HepG2 (cell line): Measurements from ENCODE around the gene ZBTB17. TPM values are rescaled to one million over a fixed set of nuclear protein-coding genes. Genes with fewer than 3 reads are reported as not detected.
"Not testable (repeated sequence)": the region's sequence is repeated elsewhere in the genome, so short reads cannot be mapped to it uniquely, and the experiment has no call there.

Source experiments
- ATAC-seq: fragments of 200-7000 bp; cut with Tn5 transposase; 3 replicates; pipeline ENCODE4 v1.9.1; 2020; ENCODE audit warnings: mild to moderate bottlenecking, moderate library complexity
- BruUV-seq: library from RNA; stranded (reverse); fragments of 400-500 nt; replicated peaks from 2 replicates; lab custom pipeline; 2021; lab: Mats Ljungman, UMichigan
- CTCF ChIA-PET: fragments of 300-600 bp; formaldehyde crosslinking; extraction: SDS; loops from one replicate; lab custom pipeline; 2021; ENCODE audit warnings: low total read pairs, inconsistent platforms, low intra/inter-chr PET ratio; lab: Yijun Ruan, JAX
- POLR2A ChIA-PET: fragments of 350-600 bp; sonication (Branson Sonifier 250); formaldehyde crosslinking; loops from one replicate; lab custom pipeline; 2020; ENCODE audit warnings: antibody characterized with exemption, inconsistent platforms; lab: Yijun Ruan, JAX
- DNase-seq: peaks from one replicate; pipeline ENCODE4 v3.0.0-alpha.2; 2015; ENCODE audit warnings: low spot score
- FAIRE-seq: peaks from 3 replicates; lab custom pipeline; 2011; peaks lifted over from hg19 to GRCh38; lab: Jason Lieb, UNC
- H2AFZ ChIP-seq: one replicate; pipeline ENCODE4 v1.6.1; 2011; ENCODE audit warnings: low read length, inconsistent platforms
- H3K27ac ChIP-seq: fragments of 300-600 bp; 3 replicates; pipeline ENCODE4 v1.8.0; 2011; ENCODE audit warnings: mixed run types, mild to moderate bottlenecking, mixed read lengths, low read length, inconsistent platforms; ENCODE audit not compliant: insufficient read depth; ENCODE audit errors: extremely low read length
- H3K27me3 ChIP-seq, 2 experiments: fragments of 200-600 bp in 1 of 2; 2 replicates in 1 of 2; 3 replicates in 1 of 2; pipeline versions ENCODE4 v1.6.0 to v1.8.0; 2011; ENCODE audit warnings: low read length in 2 of 2, mild to moderate bottlenecking in 2 of 2, moderate library complexity in 2 of 2, inconsistent platforms in 1 of 2; ENCODE audit not compliant: insufficient read depth in 2 of 2, control insufficient read depth in 1 of 2
- H3K36me3 ChIP-seq, 2 experiments: fragments of 200-600 bp in 1 of 2; replicated peaks in 1 of 2; 2 replicates in 1 of 2; 3 replicates in 1 of 2; pipeline versions ENCODE4 v1.5.1 to v1.8.0; 2011; ENCODE audit warnings: low read length in 2 of 2, inconsistent platforms in 1 of 2; ENCODE audit not compliant: insufficient read depth in 2 of 2, control insufficient read depth in 1 of 2
- H3K4me1 ChIP-seq: 2 replicates; pipeline ENCODE4 v1.5.1; 2012; ENCODE audit warnings: low read length, inconsistent platforms; ENCODE audit not compliant: insufficient read depth
- H3K4me2 ChIP-seq: 2 replicates; pipeline ENCODE4 v1.6.0; 2011; ENCODE audit warnings: low read depth, low read length, inconsistent platforms
- H3K4me3 ChIP-seq, 3 experiments: fragments of 200-600 bp in 1 of 3; sonication (generic), shearing (Covaris generic) in 1 of 3; replicated peaks in 1 of 3; 2 replicates each; pipeline ENCODE4 v1.5.1; 2011 to 2016; ENCODE audit warnings: low read length in 3 of 3, inconsistent platforms in 2 of 3, low read depth in 2 of 3, mild to moderate bottlenecking in 2 of 3, control low read depth in 1 of 3, mixed read lengths in 1 of 3; ENCODE audit not compliant: insufficient read depth in 1 of 3
- H3K79me2 ChIP-seq: one replicate; pipeline ENCODE4 v1.6.1; 2011; ENCODE audit warnings: low read length, inconsistent platforms; ENCODE audit not compliant: insufficient read depth
- H3K9ac ChIP-seq: 2 replicates; pipeline ENCODE4 v1.6.0; 2011; ENCODE audit warnings: mild to moderate bottlenecking, low read depth, low read length, inconsistent platforms; ENCODE audit not compliant: insufficient read depth
- H3K9me3 ChIP-seq: 2 replicates; pipeline ENCODE4 v1.5.1; 2012; ENCODE audit warnings: mild to moderate bottlenecking, low read length
- H4K20me1 ChIP-seq: 2 replicates; pipeline ENCODE4 v1.6.0; 2011; ENCODE audit warnings: inconsistent platforms, mild to moderate bottlenecking, low read length, moderate library complexity; ENCODE audit not compliant: insufficient read depth
- AHR ChIP-seq: IDR thresholded peaks from 2 replicates; pipeline ENCODE4 v1.6.1; 2018; ENCODE audit warnings: missing genetic modification reagents, missing compliant biosample characterization
- CREB1 ChIP-seq, 2 experiments: fragments of 450-650 bp in 1 of 2; IDR thresholded peaks; 2 replicates each; pipeline ENCODE4 v1.6.1; 2016 to 2017; ENCODE audit warnings: control low read depth in 1 of 2, mild to moderate bottlenecking in 1 of 2, missing compliant biosample characterization in 1 of 2, missing genetic modification characterization in 1 of 2
- KDM5A ChIP-seq: fragments of 200-600 bp; sonication (generic); IDR thresholded peaks from 2 replicates; pipeline ENCODE4 v1.7.0; 2018; ENCODE audit warnings: antibody characterized with exemption, mild to moderate bottlenecking, low read length, borderline replicate concordance
- ZNF275 ChIP-seq: sonication (generic); formaldehyde crosslinking; IDR thresholded peaks from 2 replicates; pipeline ENCODE4 v1.8.0; 2022; ENCODE audit warnings: missing genetic modification reagents, mild to moderate bottlenecking, inconsistent platforms, borderline replicate concordance
- ZNF629 ChIP-seq: sonication (generic); formaldehyde crosslinking; conservative IDR thresholded peaks from 2 replicates; pipeline ENCODE4 v1.5.0; 2020; ENCODE audit warnings: missing genetic modification reagents
- ZNF777 ChIP-seq: sonication (generic); formaldehyde crosslinking; IDR thresholded peaks from 2 replicates; pipeline ENCODE4 v1.4.0; 2020; ENCODE audit warnings: missing genetic modification reagents
- WGBS: methylation state at CpG from one replicate; pipeline ENCODE4 v1.1.6; 2017; ENCODE audit warnings: low lambda C conversion rate; 5-methylcytosine and 5-hydroxymethylcytosine counted together
- in situ Hi-C: cut with HindIII; loops from 2 replicates; pipeline ENCODE4 v1.10.0; 2017; ENCODE audit warnings: low pct_unique_long_range_greater_than_20kb; ENCODE audit not compliant: extremely low pct_ligation_motif_present
- intact Hi-C: fragments of 100-400 bp; cut with micrococcal nuclease; formaldehyde crosslinking; loops from one replicate; pipeline ENCODE4 v1.10.0; 2022; ENCODE audit not compliant: unreplicated experiment
- polyA plus RNA-seq, 8 experiments: library from polyadenylated mRNA; depleted of rRNA in 3 of 8; stranded (reverse) in 7 of 8; unstranded in 1 of 8; fragments of >200 nt; fragmentation: Illumina TruSeq in 4 of 8; extraction: Trizol in 4 of 8; gene quantifications; 2 replicates each; pipeline versions ENCODE4 v1.2.1 to v1.2.3, GENCODE V29; 2011 to 2016; ENCODE audit warnings: low read depth in 4 of 8, missing spikeins in 1 of 8, mixed read lengths in 1 of 8; ENCODE audit not compliant: insufficient read depth in 1 of 8
- total RNA-seq, 5 experiments: library from RNA; depleted of rRNA; stranded (reverse); fragments of >200 nt; fragmentation: Illumina TruSeq; extraction: Trizol; gene quantifications; 2 replicates each; pipeline ENCODE4 v1.2.3, GENCODE V29; 2016; ENCODE audit warnings: low read depth in 1 of 5

The ZBTB17 gene
- total and polyA plus RNA-seq, 2 of the 13 experiments (the other 11 are each of a cell fraction or from before 2014, with no cell fraction given), result 16.7 to 17.0 TPM

DNA sequence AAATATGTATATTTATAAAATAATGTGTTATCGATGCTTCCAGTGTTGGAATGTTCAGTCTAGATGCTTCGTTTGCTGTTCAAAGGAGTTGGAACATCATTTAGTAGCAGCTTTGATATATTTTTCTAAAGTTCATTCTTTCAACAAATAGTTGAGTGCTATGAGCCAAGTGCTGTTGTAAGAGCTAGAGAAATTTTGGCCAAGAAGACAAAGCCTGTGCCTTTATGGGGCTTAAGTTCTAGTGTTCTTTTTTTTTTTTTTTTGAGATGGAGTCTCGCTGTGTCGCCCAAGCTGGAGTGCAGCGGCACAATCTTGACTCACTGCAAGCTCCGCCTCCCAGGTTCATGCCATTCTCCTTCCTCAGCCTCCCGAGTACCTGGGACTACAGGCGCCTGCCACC, 49.5 kb downstream of the ZBTB17 start:
- DNase-seq, H2AFZ ChIP-seq, H3K4me2 ChIP-seq, H3K9me3 ChIP-seq, POLR2A ChIA-PET, H3K9ac ChIP-seq, CTCF ChIA-PET, H3K27me3 ChIP-seq, H3K27ac ChIP-seq, intact Hi-C loops, H3K4me3 ChIP-seq, H4K20me1 ChIP-seq, in situ Hi-C loops, BruUV-seq, FAIRE-seq, ATAC-seq, H3K4me1 ChIP-seq, H3K79me2 ChIP-seq: not testable (repeated sequence)
- peaks cover 36 to 81% of the 10 kb centered on the region in 2 experiments for H3K36me3 ChIP-seq
- WGBS, result 99% methylated on average over 8 of the region's 8 CpGs

DNA sequence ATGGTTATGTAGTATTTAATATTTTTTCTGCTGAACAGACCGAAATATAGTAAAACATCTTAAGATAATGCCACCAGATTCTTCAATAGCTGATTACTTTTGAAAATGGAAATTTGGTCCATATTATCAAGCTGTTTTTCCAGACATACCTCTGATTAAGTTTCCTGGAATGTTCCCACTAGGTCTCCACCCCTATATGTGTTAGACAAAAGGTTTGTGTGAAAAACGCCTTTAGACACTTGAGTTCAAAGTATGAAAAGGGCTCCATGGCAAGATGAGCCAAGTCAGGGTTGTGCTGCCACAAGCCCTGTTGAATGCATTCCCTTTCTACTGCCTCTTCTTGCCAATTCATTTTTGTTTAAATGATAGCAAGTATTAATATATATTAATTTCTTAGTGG, 52.7 kb downstream of the ZBTB17 start:
- ATAC-seq (no peak), DNase-seq (no peak), FAIRE-seq (no peak)
- Histone ChIP-seq H3K36me3 (peaks cover 22 to 74% of the 10 kb centered on the region in 2 experiments), H4K20me1 (no peaks in the 10 kb centered on the region), H3K27me3 (no peaks in the 10 kb centered on the region), H3K27ac (no peak overlapping the region), H3K9ac (no peak overlapping the region), H3K4me1 (no peaks in the 10 kb centered on the region), H2AFZ (no peak overlapping the region), H3K79me2 (no peaks in the 10 kb centered on the region), H3K4me2 (no peak overlapping the region), H3K9me3 (no peaks in the 10 kb centered on the region), H3K4me3 (no peak overlapping the region)
- intact Hi-C loops, result loop anchor here (5.0 kb wide), 1 partner anchor 121 kb away; no protein-coding TSS in a partner anchor
- TF ChIP-seq ZNF777 (CRISPR knock-in tag) (no peak), CREB1 (IDR thresholded peaks at IDR 0.05) (no peak), CREB1 (CRISPR knock-in tag; IDR thresholded peaks at IDR 0.05) (no peak), AHR (CRISPR knock-in tag) (no peak), KDM5A (no peak), ZNF629 (CRISPR knock-in tag) (no peak), ZNF275 (CRISPR knock-in tag) (no peak)
- CTCF ChIA-PET, result no interaction called here
- in situ Hi-C loops, result no loop called here
- POLR2A ChIA-PET, result no interaction called here
- WGBS, result 96% methylated on average over 2 of the region's 2 CpGs
- no TSS peak for BruUV-seq
